Measurements from ENCODE around the gene IFT20.
"Not testable (repeated sequence)": the region's sequence is repeated elsewhere in the genome, so short reads cannot be mapped to it uniquely, and the experiment has no call there.

Gene IFT20

DNA sequence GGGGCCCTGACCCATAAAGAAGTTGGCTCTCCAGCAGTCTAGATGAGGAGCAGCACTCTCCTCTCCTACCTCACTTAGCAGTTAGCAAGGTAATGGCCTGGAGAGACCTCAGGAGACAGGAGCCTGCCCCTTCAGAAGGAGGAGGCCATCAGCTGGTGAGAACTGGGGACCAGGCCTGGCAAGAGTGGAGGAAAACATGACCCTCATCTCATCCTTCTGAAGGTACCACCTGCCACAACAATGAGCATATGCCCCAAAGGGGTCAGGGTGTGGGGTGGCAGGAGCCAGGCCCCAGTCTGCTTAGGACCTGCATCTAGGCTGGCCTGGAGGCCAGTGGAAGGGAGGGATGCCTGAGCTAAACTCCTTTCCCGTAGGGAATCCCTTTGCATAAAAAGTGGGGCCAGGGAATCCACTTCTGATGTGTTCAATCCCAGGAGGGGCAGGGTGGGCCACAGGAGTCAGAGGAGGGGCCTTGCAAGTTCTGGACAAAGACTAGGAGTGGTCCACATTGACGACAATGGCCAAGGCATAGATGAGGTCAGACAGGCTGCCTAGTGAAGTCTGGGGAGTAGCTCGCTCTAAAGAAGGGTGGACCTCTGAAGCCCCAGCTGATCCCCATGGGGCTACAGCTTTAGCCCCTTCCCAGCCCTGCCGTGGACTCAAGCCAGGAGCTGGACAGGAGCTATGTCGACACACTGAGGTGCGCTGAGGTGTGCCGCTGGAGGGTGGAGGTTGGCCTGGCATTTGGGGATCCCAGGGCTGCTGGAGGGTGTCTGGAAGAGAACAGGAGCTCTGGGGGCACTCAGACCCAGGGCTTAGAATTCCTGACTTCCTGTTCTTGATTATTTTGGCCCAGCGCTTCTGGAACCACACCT, 28.7 kb upstream of the IFT20 start:
- no peak for DNase-seq

DNA sequence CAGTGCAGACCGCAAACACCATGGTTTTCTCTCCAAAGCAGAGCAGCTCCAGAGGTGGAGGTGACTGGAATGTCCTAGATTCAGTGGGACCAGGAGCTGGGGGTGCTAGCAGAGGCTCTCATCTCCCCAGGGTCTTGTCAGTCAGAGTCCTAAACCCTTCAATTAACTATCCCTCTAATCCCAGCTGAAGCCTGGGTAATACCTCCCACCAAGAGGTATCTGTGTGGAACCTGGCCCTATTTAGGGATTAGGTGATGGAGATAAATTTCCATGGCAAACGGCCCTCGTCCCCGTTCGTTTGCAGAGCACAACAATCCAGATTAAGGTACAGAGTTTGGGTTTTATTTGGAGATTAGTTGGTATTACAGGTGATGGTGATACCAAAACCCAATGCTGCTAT, 27.9 kb upstream of the IFT20 start:
- no peak for DNase-seq

DNA sequence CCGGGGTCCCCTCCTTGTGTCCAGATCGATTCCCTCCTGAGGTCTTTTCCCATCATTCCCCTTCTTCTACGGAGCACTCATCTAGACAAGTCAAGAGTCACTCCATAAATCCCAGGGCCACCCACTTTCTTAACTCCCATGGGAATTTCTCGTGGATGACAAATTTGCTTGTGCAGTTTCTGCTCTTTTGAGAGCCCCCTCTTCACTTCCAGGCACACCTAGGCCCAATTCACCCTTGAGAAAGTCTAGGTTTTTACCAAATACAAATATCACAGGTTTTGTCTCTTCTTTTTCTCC, 22.6 kb upstream of the IFT20 start:
- DNase-seq, result peak in 1 of 2 experiments; percentile 12

DNA sequence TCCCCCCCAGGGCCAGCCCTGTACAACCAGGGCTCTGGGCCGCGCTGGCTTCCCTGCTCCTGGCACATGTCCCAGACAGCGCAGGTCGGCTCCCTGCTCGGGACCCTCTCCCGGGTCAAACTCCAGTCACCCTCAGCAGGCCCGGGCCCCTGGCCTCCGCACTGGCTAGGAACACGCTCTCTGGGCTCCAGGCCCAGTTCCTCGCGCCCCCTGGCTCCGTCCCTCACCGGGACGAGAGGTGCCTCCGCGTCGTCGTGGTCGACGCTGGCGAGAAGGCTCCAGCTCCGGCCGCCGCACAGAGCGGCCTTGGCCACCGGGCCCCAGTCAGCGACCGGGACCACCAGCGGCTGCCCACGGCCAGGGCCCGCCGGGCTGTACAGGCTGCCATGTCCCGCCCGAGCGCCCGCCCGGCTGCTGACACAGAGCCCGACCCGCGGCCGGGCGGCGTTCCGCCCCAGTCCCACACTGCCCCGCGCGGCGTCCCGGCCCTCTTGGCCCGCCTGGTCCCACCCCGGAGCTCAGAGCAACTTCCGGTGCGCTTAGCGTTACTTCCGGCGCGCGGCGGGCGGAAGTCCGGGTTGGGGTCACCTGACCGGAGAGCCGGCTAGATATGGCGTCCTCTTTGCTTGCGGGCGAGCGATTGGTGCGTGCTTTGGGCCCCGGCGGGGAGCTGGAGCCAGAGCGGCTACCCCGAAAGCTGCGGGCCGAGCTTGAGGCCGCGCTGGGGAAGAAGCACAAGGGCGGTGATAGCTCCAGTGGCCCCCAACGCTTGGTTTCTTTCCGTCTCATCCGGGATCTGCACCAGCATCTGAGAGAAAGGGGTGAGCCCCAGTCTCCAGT, 22.0 kb upstream of the IFT20 start, which contains the start of gene POLDIP2:
TSS of gene POLDIP2 (minus strand) at position 467 of the 840 bp plus-strand sequence. CDS start at position 388, 79 bp downstream.
- peak; percentile 81 to 95 for DNase-seq

DNA sequence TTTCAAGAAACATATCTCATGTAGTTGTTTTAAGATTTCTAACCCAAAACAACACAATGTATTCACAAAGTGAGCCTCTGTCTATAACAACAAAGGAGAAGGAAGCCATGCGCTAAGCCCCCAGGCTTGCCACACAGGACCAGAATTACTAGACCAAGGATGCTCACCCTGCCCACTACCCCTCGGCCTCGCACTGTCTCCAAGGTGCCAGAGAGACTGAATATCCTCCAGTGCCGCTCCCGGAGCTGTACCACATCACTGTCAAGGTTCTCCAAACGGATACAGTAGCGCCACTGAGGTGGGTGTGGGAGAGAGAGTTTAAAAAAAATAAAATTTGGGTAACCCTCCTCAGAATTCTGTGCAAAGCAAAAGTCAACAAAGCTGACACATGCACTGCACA, 15.0 kb upstream of the IFT20 start:
- DNase-seq, result no peak

DNA sequence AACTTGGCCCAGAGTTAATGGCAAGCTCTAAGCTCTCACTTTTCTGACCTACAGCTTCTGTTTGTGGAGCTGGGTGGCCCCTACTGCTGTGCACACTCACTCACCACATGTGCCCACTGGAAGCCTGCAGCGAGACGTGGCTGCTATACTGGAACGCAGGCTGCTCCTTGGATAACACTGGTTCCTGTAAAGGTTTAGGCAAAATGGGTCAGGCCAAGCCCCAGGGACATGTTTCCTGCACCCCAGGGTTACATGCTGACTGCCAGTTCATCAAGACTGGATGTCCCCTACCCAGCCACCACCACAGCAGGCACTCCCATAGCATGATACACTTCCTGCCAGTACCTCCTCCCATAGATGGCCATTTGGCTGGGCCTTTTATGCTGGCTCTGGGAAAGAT, 13.7 kb upstream of the IFT20 start:
- DNase-seq, result no peak

DNA sequence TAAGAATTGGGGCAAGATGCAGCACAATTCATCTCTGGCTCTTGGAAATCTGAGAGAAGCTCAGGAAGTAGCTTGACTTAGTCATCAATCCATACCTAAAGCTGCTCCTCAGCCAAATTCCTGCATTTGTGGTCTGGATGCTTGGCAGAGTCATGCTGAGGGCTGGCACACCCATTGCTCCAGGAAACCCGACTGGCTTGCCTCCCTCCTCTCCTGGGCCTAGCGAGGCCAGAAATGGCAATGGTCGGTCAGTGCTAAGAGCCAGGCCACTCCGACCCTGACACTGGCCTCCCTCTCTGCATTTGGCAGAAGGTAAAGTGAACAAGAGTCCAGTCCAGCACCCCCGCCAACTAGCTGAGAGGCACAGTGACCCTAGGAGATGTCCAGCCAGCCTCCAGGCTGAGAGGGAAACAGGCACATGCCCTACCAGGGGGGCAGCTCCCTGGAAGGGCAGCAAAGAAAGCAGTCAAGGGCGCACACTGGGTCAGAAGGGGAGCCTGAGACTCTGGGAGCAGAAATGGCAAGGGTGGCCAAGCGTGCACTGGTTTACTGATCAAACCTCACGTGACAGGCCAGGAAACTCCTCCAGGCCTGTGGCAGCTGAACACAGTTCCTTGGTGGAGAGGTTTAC, 12.1 kb upstream of the IFT20 start:
- no peak for DNase-seq

DNA sequence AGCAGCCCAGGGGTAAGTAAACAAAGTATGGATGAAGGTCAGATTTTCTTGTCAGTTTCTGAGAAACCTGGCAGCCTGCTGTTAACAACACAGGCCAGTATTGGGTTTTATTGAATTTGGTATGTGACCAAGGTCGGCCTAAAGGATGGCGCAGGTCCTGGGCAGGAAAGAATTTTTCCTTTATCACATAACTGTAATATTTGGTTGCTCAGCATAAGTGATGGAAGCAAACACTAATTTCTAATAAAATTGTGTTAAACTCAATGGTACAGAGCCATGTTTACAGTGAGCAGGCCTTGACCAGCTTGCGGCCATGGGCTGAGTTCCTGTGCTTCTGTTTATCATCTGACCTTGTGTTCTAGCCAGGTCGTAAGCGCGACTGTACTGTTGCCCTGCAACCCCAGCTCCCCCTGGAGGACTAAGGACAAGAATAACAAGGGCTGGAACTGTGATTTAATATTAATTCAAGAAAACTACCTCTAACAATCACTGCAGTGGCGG, 11.5 kb upstream of the IFT20 start:
- no peak for DNase-seq

DNA sequence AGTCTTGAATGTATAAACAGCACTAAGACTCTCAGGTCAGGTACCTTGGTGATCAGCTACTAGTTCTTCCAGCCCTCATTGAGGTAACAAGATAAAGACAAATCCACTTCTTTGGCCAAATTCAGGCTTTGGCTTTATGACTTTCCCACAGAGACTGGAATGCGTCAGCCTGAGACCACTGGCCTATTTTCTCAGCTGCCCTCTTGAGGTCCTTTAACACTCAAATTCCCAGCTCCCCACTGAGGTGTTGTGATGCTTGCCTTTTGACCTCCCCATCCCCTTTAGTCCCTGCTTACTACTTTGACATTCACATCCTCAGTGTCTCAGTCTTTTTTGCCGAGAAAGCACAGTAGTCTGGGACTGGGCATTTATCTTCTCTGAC, 10.9 kb upstream of the IFT20 start:
- no peak for DNase-seq

DNA sequence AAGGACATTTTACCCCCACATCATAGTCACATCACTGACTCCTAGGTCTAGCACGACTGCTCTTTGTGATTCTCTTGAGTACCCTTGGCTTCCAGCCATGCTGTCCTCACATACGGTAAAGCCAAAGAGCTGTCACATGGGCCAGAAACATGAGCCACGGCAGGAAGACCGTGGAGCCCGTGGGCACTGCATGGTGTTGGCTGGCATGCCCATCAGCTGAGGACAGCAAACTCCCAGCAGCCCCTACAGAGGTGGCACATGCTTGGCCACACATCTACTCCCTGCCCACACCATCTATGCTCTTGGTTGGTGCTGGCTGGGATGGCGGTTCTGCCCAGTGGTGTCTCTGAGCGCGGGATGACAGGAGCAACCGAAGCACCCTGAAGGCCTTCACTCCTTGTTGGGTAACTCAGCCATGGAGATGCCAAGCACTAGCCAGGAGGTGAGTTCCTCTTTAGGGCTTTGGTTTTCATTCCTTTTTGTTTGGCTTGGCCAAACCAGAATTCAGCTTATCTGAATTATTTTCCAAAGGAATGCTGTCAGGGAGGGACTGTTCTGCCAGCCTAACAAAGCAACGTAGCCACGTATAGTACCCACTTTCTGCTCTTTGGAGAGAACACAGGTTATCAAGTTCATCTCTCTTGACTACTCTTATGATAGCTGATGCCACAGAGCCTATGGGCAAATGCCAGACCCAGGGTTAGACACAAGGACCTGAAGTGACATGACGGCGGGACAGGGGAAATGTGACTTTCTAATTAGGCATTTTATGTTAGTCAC, 10.3 kb upstream of the IFT20 start:
- no peak for DNase-seq

DNA sequence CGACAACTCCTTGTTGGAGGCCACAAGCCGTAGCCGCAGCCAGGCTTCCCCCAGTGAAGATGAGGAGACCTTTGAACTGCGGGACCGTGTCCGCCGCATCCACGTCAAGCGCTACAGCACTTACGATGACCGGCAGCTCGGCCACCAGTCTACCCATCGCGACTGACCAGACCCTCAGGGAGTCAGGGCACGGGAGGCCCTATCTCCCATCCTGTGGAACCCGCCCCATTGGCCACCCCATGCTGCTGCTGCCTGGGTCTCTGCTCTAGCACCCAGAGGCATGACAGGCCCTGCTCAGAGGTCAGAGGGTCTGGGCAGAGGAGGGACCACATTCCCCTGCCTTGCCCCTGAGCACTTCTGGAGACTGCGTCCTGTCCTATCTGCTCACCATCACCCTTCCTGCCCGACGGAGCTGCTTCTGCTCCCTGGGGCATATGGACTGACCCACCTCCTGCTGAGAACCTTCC, 9.2 kb upstream of the IFT20 start:
- DNase-seq, result no peak

DNA sequence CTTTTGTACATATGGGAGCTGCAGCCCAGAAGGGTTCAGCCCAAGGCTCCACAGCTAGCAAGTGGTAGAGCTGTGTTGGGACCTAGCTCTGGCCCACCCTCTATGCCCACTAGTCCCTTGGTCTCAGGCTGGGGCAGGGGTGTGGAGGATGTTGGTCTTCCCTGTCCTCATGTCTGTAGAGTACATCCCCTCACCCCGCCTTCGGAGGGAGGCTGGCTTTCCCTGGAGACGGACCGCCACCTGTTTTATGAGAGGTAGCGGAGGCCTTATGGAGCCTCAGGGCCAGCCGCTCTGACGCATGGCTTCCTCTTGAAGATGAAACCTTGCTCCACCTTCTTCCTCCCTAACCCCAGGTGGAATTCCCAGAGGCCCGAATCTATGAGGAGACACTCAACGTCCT, 8.7 kb upstream of the IFT20 start:
- no peak for DNase-seq

DNA sequence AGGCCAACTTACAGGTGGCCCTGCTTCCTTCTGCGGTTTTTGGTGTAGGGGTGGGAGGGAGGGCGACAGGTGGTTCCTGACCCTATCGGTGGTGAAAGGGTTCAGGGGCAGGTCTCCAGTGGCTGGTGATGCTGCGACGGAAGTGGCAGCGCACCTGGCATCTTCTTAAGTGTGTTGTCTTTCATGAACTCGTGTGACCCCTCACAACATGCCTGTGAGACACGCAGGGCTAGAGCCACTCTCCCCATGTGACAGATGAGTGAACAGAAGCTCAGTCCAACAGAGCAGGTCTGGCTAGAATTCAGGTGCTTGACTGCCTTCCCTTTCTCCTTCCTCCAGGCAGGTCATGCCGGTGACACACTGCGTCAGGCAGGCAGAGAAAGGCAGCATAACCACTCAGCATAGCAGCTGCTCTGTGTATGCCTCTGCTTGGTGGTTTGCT, 8.2 kb upstream of the IFT20 start:
- DNase-seq, result no peak

DNA sequence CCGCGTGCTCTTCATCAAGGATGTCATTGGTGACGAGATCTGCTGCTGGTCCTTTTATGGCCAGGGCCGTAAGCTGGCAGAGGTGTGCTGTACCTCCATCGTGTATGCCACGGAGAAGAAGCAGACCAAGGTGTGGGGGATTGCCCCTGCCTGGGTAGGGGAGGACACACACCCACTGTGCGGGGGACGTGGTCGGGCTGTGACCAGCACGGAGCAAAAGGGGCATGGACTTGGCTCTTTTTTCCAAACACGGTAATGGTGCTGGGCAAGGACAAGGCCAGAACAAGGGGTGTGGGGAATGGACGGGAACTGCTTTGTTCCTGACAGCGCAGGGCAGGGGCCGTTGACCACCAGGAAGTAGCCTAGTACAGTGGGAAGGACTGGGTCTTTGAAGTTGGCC, 7.0 kb upstream of the IFT20 start:
- no peak for DNase-seq

DNA sequence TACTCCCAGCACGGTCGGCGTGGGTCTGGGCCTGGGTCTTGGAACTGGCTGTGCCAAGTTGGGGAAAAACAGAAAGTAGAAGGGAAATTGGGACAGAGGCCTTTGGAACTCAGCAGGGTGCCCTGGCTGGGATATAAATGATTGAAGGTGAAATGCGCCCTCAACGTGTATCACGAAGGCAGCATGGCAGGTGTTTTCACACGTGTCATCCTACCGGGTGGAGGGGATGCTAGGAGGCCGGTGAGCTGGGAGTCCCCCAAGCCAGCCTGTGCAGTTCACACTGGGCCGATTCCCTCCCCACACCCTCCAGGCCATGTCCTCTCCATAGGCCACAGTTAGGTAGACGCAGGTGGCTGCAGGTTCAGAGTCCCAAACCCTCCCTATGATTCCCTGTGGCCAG, 6.2 kb upstream of the IFT20 start:
- DNase-seq, result no peak

DNA sequence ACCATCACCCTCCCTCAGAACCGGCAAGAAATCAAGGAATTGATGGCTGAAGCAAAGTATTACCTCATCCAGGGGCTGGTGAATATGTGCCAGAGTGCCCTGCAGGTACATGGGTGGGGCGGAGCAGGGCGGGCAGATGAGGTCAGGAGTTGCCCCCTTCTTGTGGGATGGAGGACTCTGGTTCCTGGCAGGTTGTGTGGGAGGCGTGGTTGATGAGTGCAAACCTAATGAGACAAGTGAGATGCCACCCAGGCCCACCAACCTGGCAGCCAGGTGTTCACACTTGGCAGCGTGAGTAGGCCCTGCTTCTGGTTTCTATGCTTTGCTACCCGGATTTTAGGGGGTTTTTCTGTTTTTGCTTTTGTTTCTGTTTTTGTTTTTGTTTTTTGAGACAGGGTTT, 5.1 kb upstream of the IFT20 start:
- no peak for DNase-seq

DNA sequence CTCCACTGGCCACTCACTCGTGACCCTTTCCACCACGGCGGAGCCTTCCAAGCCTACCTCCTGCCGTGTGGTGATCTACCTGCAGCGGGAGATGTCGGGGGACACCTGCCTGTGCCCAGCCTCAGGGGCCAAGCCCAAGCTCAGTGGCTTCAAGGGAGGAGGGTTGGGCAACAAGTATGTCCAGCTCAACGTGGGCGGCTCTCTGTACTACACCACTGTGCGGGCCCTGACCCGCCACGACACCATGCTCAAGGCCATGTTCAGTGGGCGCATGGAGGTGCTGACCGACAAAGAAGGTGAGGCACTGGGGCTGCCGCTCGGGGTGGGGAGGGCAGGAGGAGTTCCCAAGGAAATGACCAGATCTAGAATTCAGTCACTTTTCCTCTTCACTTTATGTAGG, 4.2 kb upstream of the IFT20 start:
- no peak for DNase-seq

DNA sequence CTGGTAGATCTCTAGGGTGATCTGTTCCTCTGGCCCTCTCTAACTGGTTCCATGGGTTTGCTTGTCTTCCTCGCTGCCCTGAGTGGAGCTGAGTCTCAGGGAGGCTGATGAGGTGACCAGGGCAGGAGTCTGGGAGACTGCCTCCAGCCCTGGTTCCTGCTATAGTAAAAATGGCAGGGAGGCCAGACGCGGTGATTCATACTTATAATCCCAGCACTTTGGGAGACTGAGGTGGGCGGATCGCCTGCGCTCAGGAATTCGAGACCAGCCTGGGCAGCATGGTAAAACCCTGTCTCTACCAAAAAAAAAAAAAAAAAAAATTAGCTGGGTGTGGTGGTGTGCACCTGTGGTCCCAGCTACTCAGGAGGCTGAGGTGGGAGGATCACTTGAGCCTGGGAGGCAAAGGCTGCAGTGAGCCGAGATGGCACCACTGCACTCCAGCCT, 3.5 kb upstream of the IFT20 start:
- DNase-seq, result not testable (repeated sequence)

DNA sequence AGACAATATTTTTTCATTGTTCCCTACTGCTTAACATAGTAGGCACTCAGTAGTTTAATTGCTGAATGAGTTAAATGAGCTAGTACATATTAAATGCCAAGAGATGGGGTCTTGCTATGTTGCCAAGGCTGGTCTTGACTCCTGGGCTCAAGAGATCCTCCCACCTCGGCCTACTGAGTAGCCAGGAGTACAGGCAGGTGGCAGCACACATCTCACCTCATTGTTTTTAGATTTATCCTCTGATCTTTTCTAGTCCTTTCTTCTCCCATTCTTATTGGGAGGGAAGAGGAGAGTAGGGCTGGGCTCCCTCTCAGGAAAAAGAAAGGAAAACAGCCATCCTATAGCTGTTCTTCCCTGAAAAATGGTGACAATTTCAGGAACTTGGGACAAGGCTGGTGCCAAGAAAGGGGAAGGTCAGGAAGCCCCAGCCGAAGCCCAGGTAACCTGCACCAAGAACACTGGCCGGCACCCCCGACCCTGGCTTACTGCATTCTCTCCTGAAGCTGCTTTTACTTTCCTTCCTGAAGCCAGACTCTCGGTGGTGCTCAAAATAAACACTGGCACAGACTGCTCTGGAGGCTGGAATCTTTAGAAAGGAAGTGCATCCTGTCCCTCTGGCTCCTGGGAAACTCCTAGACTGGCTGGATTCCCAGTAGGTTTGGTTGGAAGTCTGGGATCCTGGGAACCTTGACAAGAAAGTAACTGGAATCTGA, 2.9 kb upstream of the IFT20 start:
- DNase-seq, result no peak

DNA sequence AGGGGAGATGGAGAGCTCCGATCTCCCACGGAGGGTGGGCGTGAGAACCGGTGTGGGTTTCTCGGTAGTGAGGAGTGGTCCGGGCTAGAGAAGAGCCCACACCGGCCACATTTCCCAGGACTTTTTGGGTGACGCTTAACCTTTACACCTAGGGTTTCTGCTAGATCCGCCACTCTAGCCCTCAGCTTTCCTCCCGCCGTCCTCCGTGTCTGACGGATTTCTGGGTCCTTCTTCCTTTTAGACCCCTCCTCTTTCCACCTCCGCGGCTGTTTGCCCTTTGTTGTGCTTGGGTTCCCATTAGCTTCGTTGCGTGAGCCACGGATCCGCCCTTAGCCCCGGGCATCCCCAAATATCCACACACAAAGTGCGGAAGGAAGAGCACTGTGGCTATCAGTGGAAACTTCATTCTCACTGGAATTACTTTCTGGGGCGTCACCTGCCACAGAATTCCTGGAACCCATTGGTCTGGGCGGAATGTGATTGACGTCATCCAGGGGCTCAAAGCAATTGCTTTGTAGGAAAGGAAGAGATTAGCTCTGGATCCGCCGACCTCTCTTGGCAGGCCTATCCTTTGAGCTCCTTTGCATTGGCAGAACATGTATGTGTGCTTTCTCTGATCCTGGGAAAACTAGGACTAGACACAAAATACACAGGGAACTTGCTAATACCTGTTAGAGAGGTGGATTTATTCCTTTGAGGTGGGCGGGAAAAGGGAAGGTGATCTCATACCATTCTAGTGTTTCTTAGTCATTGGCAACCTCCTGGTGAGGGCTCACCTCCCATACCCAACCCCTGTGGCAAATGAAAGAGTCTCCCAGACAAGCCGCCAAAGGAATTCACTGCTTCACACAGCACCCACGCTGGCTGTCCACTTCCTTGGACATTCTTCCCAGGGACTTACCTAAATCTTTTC, 943 bp upstream of the IFT20 start:
- peak in 1 of 2 experiments; percentile 23 for DNase-seq
